ENCODE data around the gene F2RL1.

GRCh38 chr5:76854644-76855043, 35.8 kb downstream of the F2RL1 start:
- TF ChIP-seq CTCF (IDR thresholded peaks at IDR 0.05) (no peak), POLR2A (IDR thresholded peaks at IDR 0.05) (no peak), POLR2AphosphoS5 (IDR thresholded peaks at IDR 0.05) (no peak)

Measured in prostate gland (tissue), 2 donors.